Fibroblast of upper back skin (primary cell): Measurements from ENCODE around the gene SPACA6.

Experiments used
- DNase-seq: peaks from one replicate; pipeline ENCODE4 v3.0.0-alpha.2; 2013

The SPACA6 gene

DNA sequence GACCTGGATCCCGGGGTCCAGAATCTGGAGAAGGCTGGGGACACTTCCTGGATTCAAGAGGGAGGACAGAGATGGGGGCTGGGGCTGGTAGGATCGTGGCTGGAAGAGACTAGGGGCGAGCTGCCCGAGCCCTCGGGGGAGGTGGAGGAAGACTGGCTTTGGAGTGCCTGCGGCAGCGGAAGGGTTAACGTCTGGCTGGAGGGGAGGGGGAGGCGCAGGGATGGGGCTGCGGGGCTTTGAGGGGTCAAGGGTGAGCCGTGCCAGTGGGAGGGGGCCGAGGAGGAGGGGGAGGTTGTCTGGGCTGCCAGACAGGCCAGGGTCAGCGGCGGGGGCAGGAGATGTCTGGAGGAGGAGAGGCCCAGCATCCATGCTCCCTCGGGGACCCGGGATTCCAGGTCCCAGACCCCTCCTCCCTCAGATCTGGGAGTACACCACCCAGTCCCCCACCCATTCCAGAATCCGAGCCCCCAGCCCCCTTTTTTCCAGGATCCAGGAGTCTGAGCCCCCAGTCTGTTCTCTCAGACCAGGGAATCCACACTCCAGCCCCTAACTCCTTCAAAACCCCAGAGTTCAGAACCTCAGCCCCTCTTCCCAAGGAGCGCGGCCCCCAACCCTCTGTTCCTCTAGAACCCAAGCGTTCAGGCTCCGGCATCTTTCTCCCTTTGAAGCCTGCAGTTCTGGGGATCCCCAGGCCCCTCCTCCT, 3.2 kb upstream of the SPACA6 start:
- DNase-seq: peak; percentile 48

GRCh38 chr19:51690454-51691073, 2.6 kb upstream of the SPACA6 start:
- peak; percentile 87 for DNase-seq

DNA sequence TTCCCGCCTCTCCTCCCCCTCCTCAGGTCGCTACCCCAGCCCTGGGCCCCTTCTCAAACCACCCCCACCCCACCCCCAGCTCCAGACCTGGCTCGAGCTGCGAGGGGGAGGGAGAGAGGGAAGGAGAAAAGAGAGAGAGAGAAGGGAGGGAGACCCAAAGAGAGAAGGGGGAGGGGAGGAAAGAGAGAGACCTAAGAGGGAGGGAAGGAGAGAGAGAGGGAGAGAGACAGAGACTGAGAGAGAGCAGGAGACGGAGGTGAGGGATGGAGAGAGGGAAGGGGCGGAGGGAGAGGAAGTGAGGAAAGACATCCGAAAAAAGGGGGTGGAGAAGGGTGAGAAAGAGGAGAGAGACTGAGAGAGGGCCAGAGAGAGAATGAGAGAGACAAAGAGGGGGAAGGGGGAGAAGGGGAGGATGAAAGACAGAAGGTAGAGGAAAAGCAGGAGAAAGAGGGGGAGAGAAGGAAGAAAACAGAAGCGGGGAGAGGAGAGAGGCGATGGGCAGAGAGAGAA, 2.0 kb upstream of the SPACA6 start:
- peak; percentile 76 for DNase-seq

DNA sequence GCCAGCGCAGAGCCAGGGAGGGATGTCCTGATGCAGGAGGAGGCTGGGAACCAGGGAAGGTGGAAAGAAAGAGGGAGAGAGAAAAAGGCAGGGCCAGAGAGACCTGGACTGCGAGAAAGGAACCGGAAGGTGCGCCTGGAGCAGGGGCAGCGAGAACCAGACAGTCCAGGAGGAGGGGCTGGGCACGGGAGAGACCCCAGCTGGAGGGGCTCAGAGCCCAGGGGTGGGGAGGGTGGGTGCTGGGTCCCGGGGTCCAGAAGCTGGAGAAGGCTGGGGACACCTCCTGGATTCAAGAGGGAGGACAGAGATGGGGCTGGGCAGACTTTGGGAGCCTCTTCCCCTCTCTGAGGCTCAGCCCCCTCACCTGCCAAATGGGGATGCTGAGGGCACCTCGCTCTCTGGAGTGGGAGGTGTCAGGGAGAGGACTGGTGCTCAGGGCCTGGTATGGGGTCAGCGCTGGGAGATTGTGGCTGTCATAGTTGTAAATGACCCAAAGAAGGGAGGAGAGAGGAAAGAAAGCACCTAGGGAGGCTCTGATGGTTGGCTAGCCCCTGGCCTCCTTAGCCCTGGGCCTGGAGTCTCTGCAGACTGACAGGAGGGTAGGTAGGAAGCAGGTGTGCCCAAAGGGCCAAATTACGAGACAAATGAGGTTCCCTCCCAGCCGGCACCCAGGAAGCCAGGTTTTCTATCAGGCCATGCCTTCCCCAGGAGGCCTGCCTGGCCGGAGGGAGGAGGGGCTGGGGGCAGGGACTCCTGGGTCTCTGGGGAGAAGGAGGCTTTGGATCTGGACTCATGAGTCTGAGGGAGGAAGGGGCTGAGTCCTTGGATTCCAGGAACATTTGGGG, 1.3 kb upstream of the SPACA6 start:
- no peak for DNase-seq

GRCh38 chr19:51692468-51692867, 662 bp upstream of the SPACA6 start:
- no peak for DNase-seq

DNA sequence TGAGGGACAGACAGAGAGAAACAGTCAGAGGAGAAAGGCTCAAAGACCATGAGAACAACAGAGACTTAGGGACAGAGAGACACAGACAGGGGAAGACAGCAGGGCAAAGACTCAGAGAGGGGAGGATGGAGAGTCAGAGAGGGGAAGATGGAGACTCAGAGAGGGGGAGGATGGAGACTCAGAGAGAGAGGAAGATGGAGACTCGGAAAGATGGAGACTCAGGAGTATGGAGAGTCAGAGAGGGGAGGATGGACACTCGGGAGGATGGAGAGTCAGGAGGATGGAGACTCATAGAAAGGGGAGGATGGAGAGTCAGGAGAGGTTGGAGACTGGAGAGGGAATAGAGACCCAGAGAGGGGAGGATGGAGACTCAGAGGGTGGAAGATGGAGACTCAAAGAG, 689 bp downstream of the SPACA6 start:
- DNase-seq: no peak

- no peak for DNase-seq
Observed at GRCh38 chr19:51694318-51695085, 1.4 kb downstream of the SPACA6 start.

- no peak for DNase-seq
Observed at GRCh38 chr19:51695088-51695487, 2.0 kb downstream of the SPACA6 start.

DNA sequence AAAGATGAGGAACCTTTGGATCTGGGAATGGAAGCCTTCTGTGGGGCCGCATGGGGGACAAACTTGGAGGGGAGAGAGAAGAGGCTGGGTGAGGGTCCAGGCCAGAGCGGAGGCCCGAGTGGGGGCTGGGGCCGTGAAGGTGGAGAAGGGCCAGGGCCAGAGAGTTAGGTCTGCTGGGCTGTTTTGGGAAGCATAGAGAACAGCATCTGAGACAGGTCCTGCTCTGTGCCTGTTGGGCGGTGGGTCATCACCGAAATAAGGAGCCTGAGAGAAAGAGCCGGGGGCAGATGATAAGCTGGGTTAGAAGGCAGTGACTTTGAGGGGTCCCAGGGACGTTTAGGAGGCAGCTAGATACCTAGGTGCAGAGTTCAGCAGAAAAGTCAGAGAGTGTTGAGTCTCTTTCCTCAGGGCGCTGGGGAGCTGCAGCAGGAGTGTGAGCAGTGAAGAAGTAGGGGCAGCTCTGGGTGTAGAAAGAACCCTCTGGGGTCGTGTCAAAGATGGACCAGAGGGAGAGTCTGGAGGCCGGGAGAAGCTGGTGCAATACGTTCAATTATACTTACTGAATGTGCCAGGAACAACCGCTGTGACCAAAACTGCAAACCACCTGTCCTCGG, 2.7 kb downstream of the SPACA6 start:
- DNase-seq: no peak

DNA sequence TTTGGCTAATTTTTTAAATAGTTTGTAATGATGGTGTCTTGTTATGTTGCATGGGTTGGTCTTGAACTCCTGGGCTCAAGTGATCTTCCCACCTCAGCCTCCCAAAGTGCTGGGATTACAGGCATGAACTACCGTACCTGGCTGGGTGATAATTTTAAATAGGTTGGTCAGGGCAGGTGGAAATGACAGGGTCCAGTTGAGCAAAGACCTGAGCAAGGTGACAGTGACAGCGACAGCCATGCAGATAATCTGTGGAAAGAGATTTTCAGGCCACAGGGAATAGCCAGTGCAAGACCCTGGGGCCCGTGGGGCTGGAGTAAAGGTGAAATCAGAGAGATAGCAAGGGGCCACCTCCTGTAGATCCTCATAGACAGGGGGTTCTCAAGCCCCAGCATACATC, 3.5 kb downstream of the SPACA6 start:
- DNase-seq: no peak

DNA sequence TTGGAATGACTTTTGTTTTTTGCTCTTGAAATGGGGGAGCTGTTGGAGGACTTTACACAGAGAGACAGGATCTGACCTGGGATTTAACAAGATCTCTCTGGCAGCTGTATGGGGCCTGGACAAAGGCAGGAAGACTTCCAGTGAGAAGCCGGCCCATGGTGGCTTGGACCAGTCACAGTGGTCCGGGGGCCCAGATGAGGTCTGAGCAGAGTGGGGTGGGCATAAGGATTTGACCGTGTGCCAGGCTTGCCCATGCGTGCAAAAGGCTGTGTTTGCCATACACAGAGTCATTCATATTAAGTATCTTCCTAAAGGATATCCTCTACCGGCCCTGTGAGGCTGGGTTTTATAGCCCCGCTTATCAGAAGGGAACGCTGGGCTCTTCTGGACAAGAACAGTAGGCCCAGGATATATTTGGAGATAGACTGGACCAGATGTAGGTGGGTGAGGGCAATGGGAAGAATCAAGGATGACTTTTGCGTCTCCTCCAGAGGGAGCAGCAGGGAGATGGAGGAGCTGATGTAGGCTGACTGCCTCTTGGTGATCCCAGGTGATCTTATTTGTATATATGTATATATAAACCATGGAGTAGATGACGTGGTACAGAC, 4.1 kb downstream of the SPACA6 start:
- DNase-seq: no peak

GRCh38 chr19:51698296-51698695, 5.2 kb downstream of the SPACA6 start:
- no peak for DNase-seq

- DNase-seq: no peak
Observed at GRCh38 chr19:51699170-51699569, 6.0 kb downstream of the SPACA6 start.

DNA sequence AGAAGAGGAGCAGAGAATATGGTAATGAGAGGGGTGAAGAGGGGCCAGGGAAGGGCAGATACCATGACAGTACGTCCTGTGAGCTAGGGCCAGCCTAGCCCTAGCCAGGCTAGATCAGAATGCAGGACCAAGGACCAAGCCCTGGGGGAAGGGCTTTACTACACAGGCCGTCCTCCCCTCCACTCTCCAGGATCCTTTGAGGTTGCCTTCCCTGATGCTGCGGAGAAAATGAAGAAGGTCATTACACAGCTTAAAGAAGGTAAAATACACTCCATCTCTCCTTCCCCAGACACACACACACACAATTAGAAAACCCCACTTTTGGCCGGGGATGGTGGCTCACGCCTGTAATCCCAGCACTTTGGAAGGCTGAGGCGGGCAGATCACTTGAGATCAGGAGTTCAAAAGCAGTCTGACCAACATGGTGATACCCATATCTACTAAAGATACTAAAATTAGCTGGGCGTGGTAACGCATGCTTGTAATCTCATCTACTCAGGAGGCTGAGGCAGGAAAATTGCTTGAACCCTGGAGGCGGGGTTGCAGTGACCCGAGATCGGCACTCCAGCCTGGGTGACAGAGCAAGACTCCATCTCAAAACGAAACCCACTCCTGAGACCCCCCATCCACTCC, 8.5 kb downstream of the SPACA6 start:
- DNase-seq: no peak

DNA sequence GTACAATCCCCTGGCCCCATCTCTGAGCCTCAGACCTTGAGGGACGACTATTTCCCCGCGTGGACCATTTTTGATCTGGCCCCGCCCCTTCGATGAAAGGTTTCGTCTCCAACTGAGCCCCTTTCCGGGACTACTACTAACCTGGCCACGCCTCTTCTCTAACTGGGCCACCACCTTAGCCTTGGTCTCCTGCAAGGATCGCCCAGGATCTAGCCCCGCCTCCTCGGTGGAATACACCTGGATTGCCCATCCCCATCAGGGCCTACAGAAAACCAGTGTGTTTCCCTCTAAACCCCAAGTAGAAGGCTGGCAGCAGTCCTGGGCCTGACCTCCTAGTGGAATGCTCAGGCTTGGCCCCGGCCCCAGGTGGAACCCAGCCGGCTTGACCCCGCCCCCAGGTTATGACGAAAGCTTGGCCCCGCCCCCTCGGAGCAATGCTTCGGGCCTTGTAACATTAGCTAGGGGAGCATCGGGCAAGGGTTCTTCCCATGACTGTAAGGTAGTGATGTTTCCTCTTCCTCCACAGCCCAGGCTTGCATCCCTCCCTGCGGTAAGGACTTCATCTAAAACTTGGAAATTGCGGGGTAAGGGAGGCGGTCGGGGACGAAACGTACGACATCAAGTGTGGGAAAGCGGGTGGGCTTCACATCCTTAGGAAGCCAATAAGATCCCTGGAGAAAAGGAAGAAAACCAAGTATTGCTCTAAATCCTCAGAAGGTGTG, 9.1 kb downstream of the SPACA6 start:
- DNase-seq: peak; percentile 69

DNA sequence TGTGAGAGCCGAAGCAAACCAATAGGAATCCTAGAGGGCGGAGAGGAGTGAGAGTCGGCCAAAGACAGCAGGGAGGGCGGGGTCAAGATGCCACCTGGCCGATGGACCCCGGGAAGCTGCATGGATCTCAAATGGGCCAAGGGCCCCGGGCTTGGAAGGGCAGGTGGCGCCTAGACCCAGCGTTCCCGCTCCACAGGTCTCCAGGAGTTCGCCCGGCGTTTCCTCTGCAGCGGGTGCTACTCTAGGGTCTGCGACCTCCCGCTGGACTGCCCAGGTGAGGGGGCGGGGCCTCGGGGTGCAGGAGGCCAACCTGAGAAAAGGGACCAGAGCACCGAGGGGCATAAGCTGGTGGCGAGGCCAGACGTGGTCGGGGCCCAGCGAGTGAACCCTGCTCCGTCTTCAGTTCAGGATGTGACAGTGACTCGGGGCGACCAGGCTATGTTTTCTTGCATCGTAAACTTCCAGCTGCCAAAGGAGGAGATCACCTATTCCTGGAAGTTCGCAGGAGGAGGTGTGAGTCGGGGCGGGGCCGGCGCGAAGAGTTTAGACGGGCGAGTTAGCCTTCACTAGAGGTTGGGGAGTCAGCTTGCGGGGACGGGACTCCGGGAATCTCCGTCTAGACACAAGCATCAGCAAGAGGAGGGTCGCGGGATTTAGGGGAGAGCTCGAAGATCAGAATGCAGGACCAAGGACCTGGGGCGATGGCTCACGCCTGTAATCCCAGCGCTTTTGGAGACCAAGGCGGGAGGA, 9.9 kb downstream of the SPACA6 start:
- no peak for DNase-seq

DNA sequence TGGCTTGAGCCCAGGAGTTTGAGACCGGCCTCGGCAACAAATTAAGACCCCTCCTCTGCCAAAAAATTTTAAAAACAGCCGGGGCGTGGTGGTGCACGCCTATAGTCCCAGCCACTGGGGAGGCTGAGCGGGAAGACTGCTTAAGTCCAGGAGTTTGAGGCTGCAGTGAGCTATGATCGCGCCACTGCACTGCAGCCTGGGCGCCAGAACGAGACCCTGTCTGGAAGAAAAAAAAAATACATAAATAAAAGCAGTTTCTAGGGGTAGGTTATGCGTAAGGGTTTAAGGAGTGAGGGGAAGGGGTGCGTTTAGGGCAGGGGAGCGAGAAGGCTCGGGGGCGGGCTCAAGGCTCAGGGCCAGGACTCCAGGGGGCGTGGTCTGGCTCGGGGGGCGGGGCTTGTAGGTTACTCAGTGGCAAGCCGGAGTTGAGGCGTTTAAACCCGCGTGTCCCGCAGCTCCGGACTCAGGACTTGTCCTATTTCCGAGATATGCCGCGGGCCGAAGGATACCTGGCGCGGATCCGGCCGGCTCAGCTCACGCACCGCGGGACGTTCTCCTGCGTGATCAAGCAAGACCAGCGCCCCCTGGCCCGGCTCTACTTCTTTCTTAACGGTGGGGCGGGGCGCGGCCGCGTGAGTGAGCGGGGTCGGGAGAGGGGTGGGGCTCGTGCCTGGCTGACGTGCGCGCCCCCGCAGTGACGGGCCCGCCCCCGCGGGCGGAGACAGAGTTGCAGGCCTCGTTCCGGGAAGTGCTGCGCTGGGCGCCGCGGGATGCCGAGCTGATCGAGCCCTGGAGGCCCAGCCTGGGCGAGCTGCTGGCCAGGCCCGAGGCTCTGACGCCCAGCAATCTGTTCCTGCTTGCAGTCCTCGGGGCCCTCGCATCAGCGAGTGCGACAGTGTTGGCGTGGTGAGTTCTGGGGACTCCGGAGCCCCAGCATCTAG, 10.7 kb downstream of the SPACA6 start:
- peak; percentile 92 for DNase-seq

DNA sequence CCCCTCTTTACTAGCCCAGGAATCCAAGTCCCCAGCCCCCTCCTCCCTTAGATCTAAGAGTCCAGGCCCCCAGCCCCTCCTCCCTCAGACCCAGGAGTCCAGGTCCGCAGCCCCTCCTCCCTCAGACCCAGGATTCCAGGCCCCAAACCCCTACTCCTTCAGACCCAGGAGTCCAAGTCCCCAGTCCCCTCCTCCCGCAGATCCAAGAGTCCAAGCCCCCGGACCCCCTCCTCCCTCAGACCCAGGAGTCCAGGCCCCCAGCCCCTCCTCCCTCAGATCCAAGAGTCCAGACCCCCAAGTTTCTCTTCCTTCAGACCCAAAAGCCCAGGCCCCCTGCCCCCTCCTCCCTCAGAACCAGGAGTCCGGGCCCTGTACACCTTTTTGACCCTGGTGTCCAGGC, 11.5 kb downstream of the SPACA6 start:
- DNase-seq: no peak

GRCh38 chr19:51706296-51706695, 13.2 kb downstream of the SPACA6 start:
- no peak for DNase-seq
